Measurements from ENCODE around the gene GRIA1. TPM values are rescaled to one million over a fixed set of nuclear protein-coding genes. Genes with fewer than 3 reads are reported as not detected.

GRIA1 gene
- total RNA-seq, 2 donors from 2014 or later = 1.2 TPM; not detected in 1

GRCh38 chr5:153714798-153715197, 224.3 kb downstream of the GRIA1 start:
- H3K36me3 ChIP-seq (ENCODE audit: control insufficient read depth, insufficient read depth, low read length) = no peaks in the 10 kb centered on the region
- no peaks in the 10 kb centered on the region for H3K27me3 ChIP-seq (ENCODE audit: control insufficient read depth, insufficient read depth, low read length, poor library complexity, severe bottlenecking)
- DNase-seq = no peak
- Mint-ChIP-seq H3K9me3 (no peaks in the 10 kb centered on the region), H3K36me3 (ENCODE audit: low read depth) (no peaks in the 10 kb centered on the region), H3K27ac (no peak overlapping the region), H3K4me3 (no peak overlapping the region), H3K4me1 (no peaks in the 10 kb centered on the region), H3K27me3 (ENCODE audit: insufficient read depth) (no peaks in the 10 kb centered on the region)
- no peak overlapping the region for H3K9ac ChIP-seq (ENCODE audit: extremely low read depth, low read length, poor library complexity, severe bottlenecking)
- 95 to 100% methylated on average over 1 to 2 of the region's 2 CpGs for WGBS, 2 experiments (ENCODE audit: insufficient coverage in 1 of 2, insufficient read length in 1 of 2)
- no peaks in the 10 kb centered on the region for H3K9me3 ChIP-seq (ENCODE audit: control insufficient read depth, low read length)
- TF ChIP-seq, protein P1, sequence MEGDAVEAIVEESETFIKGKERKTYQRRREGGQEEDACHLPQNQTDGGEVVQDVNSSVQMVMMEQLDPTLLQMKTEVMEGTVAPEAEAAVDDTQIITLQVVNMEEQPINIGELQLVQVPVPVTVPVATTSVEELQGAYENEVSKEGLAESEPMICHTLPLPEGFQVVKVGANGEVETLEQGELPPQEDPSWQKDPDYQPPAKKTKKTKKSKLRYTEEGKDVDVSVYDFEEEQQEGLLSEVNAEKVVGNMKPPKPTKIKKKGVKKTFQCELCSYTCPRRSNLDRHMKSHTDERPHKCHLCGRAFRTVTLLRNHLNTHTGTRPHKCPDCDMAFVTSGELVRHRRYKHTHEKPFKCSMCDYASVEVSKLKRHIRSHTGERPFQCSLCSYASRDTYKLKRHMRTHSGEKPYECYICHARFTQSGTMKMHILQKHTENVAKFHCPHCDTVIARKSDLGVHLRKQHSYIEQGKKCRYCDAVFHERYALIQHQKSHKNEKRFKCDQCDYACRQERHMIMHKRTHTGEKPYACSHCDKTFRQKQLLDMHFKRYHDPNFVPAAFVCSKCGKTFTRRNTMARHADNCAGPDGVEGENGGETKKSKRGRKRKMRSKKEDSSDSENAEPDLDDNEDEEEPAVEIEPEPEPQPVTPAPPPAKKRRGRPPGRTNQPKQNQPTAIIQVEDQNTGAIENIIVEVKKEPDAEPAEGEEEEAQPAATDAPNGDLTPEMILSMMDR (conservative IDR thresholded peaks at IDR 0.05) = no peak
- no peaks in the 10 kb centered on the region for H3K4me1 ChIP-seq (ENCODE audit: control insufficient read depth, insufficient read depth, low read length)
- no peak overlapping the region for H3K27ac ChIP-seq (ENCODE audit: low read depth, low read length)
- H3K4me3 ChIP-seq (ENCODE audit: low read length) = no peak overlapping the region

- WGBS, 2 experiments (ENCODE audit: insufficient coverage in 1 of 2, insufficient read length in 1 of 2) = 96% methylated on average over 3 of the region's 3 CpGs
- no peaks in the 10 kb centered on the region for H3K36me3 Mint-ChIP-seq (ENCODE audit: low read depth)
Observed at GRCh38 chr5:153717287-153717686, 226.8 kb downstream of the GRIA1 start.

DNA sequence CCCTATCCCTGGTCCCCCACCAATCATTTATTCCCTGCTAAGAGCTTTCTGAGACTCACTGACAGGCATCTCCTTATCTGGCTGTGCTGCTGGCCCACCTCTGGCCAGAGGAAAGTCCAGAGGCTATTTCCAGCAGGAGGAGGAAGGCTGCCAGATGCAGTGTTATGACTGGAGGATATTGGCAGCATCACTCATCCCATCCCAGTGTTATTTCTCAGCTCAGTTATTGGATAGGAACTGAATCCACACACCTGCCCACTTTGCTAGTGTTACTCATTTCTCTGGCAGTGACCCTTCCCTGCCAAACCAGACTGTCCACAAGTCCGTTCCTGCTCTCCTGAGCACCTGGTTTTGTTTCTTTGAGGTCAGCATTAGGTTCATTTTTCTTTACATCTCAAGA, 228.2 kb downstream of the GRIA1 start:
- Mint-ChIP-seq H3K36me3 (ENCODE audit: low read depth) (peaks cover 2% of the 10 kb centered on the region), H3K4me1 (no peaks in the 10 kb centered on the region), H3K27ac (no peak overlapping the region), H3K4me3 (no peak overlapping the region), H3K27me3 (ENCODE audit: insufficient read depth) (no peaks in the 10 kb centered on the region), H3K9me3 (peaks cover 17% of the 10 kb centered on the region)
- H3K4me3 ChIP-seq (ENCODE audit: low read length) = no peak overlapping the region
- TF ChIP-seq, protein P1 (conservative IDR thresholded peaks at IDR 0.05) = no peak
- DNase-seq = no peak
- H3K4me1 ChIP-seq (ENCODE audit: control insufficient read depth, insufficient read depth, low read length) = no peaks in the 10 kb centered on the region
- no peak overlapping the region for H3K9ac ChIP-seq (ENCODE audit: extremely low read depth, low read length, poor library complexity, severe bottlenecking)
- no peaks in the 10 kb centered on the region for H3K27me3 ChIP-seq (ENCODE audit: control insufficient read depth, insufficient read depth, low read length, poor library complexity, severe bottlenecking)
- no peak overlapping the region for H3K27ac ChIP-seq (ENCODE audit: low read depth, low read length)
- H3K9me3 ChIP-seq (ENCODE audit: control insufficient read depth, low read length) = peaks cover 17% of the 10 kb centered on the region
- H3K36me3 ChIP-seq (ENCODE audit: control insufficient read depth, insufficient read depth, low read length) = no peaks in the 10 kb centered on the region
- WGBS, 2 experiments (ENCODE audit: insufficient coverage in 1 of 2, insufficient read length in 1 of 2) = 91 to 100% methylated on average over 1 of the region's 1 CpG

More at GRCh38 chr5:153717287-153717686, 226.8 kb downstream of the GRIA1 start:
- no peak overlapping the region for H3K4me3 ChIP-seq (ENCODE audit: low read length)
- no peak overlapping the region for H3K27ac ChIP-seq (ENCODE audit: low read depth, low read length)
- no peaks in the 10 kb centered on the region for H3K4me1 ChIP-seq (ENCODE audit: control insufficient read depth, insufficient read depth, low read length)
- TF ChIP-seq, protein P1 (conservative IDR thresholded peaks at IDR 0.05) = no peak
- peaks cover 5% of the 10 kb centered on the region for H3K9me3 Mint-ChIP-seq
- no peaks in the 10 kb centered on the region for H3K27me3 ChIP-seq (ENCODE audit: control insufficient read depth, insufficient read depth, low read length, poor library complexity, severe bottlenecking)
- no peak overlapping the region for H3K9ac ChIP-seq (ENCODE audit: extremely low read depth, low read length, poor library complexity, severe bottlenecking)
- no peak overlapping the region for H3K4me3 Mint-ChIP-seq
- peaks cover 7% of the 10 kb centered on the region for H3K9me3 ChIP-seq (ENCODE audit: control insufficient read depth, low read length)
- no peaks in the 10 kb centered on the region for H3K36me3 ChIP-seq (ENCODE audit: control insufficient read depth, insufficient read depth, low read length)
- DNase-seq = no peak
- no peaks in the 10 kb centered on the region for H3K4me1 Mint-ChIP-seq
- no peaks in the 10 kb centered on the region for H3K27me3 Mint-ChIP-seq (ENCODE audit: insufficient read depth)
- no peak overlapping the region for H3K27ac Mint-ChIP-seq

All from endodermal cell (in vitro differentiated cells).